ENCODE measurements around the gene COBLL1.

Gene COBLL1

DNA sequence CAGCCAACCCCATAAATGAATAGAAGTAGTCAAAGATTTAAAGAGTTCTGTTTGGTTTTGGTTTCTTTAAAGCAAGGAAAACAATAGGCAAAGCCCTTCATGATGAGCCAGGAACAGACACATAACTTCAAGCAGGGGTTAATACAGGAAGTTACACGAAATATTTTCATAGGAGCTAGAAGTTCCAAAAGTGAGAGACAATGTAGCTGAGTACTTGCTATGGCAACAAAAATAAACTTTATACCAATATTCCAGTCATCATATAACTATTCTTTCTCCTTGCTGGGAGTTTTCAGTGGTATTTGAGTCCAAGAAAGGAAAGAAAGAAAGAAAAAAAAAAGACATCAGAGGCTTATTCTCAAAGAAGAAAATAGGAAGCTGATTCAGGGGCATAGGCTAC is 56.2 kb downstream of the COBLL1 start:
- Histone ChIP-seq H3K4me2 (ENCODE audit: low read length) (no peak overlapping the region), H3K9me3 (ENCODE audit: low read length) (no peaks in the 10 kb centered on the region), H3K27ac (ENCODE audit: low read depth, low read length, poor library complexity, severe bottlenecking) (no peak overlapping the region), H3K79me2 (ENCODE audit: insufficient read depth, low read length) (no peaks in the 10 kb centered on the region), H3K27me3 (ENCODE audit: insufficient read depth, low read length) (no peaks in the 10 kb centered on the region), H3K9ac (ENCODE audit: low read length) (no peak overlapping the region), H3K9me2 (ENCODE audit: low read depth, low read length) (no peaks in the 10 kb centered on the region), H3F3A (ENCODE audit: insufficient read depth, low read length) (no peaks in the 10 kb centered on the region), H4K20me1 (ENCODE audit: insufficient read depth, low read length) (no peaks in the 10 kb centered on the region), H3K36me3 (ENCODE audit: insufficient read depth, low read length) (no peaks in the 10 kb centered on the region), H3K4me3 (ENCODE audit: low read depth, low read length, poor library complexity, severe bottlenecking) (no peak overlapping the region), H3K4me1 (ENCODE audit: insufficient read depth, low read length, severe bottlenecking) (no peaks in the 10 kb centered on the region), H2AFZ (ENCODE audit: low read length) (no peak overlapping the region)
- no peak for TF ChIP-seq EZH2 (IDR thresholded peaks at IDR 0.05; ENCODE audit: borderline replicate concordance, low read length)
- TF ChIP-seq CTCF (IDR thresholded peaks at IDR 0.05; ENCODE audit: low read length): no peak

DNA sequence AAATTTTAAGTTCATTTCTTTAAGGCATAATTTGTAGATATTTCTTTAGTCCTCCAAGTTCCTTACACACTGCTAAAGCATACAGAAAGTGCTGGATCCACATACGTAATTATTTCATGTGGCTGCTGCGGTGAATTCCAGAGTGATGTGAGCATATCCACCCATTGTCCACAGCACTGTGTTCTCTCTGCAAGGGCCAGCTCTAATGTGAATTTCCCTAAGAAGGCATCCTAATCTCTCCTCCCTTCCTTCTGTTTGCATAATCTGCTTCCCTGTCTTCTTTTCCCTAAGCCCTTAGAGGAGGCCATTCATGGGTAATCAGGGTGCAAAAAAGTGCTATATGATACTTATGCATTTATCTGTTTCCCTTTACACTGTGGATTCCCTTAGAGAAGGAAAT is 57.2 kb downstream of the COBLL1 start:
- Histone ChIP-seq H3K27ac (ENCODE audit: low read depth, low read length, poor library complexity, severe bottlenecking) (no peak overlapping the region), H3K4me2 (ENCODE audit: low read length) (no peak overlapping the region), H3K9me2 (ENCODE audit: low read depth, low read length) (no peaks in the 10 kb centered on the region), H3K9me3 (ENCODE audit: low read length) (no peaks in the 10 kb centered on the region), H3K27me3 (ENCODE audit: insufficient read depth, low read length) (no peaks in the 10 kb centered on the region), H3F3A (ENCODE audit: insufficient read depth, low read length) (no peaks in the 10 kb centered on the region), H3K79me2 (ENCODE audit: insufficient read depth, low read length) (no peaks in the 10 kb centered on the region), H3K4me3 (ENCODE audit: low read depth, low read length, poor library complexity, severe bottlenecking) (no peak overlapping the region), H3K9ac (ENCODE audit: low read length) (no peak overlapping the region), H2AFZ (ENCODE audit: low read length) (no peak overlapping the region), H3K36me3 (ENCODE audit: insufficient read depth, low read length) (no peaks in the 10 kb centered on the region), H3K4me1 (ENCODE audit: insufficient read depth, low read length, severe bottlenecking) (no peaks in the 10 kb centered on the region), H4K20me1 (ENCODE audit: insufficient read depth, low read length) (no peaks in the 10 kb centered on the region)
- no peak for TF ChIP-seq EZH2 (IDR thresholded peaks at IDR 0.05; ENCODE audit: borderline replicate concordance, low read length)
- TF ChIP-seq CTCF (IDR thresholded peaks at IDR 0.05; ENCODE audit: low read length): no peak

DNA sequence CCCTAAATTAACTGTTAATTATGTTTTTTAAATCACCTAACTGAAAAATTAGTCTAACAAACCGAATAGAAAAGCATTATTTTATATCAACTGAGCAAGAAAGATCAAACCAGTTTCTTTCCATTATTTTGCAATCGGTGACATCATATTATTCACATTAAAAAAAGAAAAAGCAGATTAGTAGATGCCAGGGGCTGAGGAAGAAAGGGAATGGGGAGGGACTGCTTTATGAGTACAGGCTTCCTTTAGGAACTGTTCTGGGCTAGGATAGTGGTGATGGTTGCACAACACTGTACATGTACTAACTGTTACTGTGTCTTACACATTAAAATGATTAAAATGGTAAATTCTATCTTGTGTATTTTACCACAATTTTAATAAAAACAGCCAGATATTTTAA is 59.3 kb downstream of the COBLL1 start:
- H3K9me3 ChIP-seq (ENCODE audit: low read length): no peaks in the 10 kb centered on the region
- no peak overlapping the region for H3K4me3 ChIP-seq (ENCODE audit: low read depth, low read length, poor library complexity, severe bottlenecking)
- no peak overlapping the region for H3K9ac ChIP-seq (ENCODE audit: low read length)
- H3K9me2 ChIP-seq (ENCODE audit: low read depth, low read length): no peaks in the 10 kb centered on the region
- no peaks in the 10 kb centered on the region for H3K79me2 ChIP-seq (ENCODE audit: insufficient read depth, low read length)
- no peaks in the 10 kb centered on the region for H4K20me1 ChIP-seq (ENCODE audit: insufficient read depth, low read length)
- H2AFZ ChIP-seq (ENCODE audit: low read length): no peak overlapping the region
- no peaks in the 10 kb centered on the region for H3K36me3 ChIP-seq (ENCODE audit: insufficient read depth, low read length)
- H3K27me3 ChIP-seq (ENCODE audit: insufficient read depth, low read length): no peaks in the 10 kb centered on the region
- no peaks in the 10 kb centered on the region for H3K4me1 ChIP-seq (ENCODE audit: insufficient read depth, low read length, severe bottlenecking)
- no peak overlapping the region for H3K4me2 ChIP-seq (ENCODE audit: low read length)
- TF ChIP-seq EZH2 (IDR thresholded peaks at IDR 0.05; ENCODE audit: borderline replicate concordance, low read length): no peak
- H3K27ac ChIP-seq (ENCODE audit: low read depth, low read length, poor library complexity, severe bottlenecking): no peak overlapping the region
- no peaks in the 10 kb centered on the region for H3F3A ChIP-seq (ENCODE audit: insufficient read depth, low read length)

GRCh38 chr2:164781394-164781793 is 60.2 kb downstream of the COBLL1 start:
- Histone ChIP-seq H3K36me3 (ENCODE audit: insufficient read depth, low read length) (no peaks in the 10 kb centered on the region), H3K4me2 (ENCODE audit: low read length) (no peak overlapping the region), H3K27ac (ENCODE audit: low read depth, low read length, poor library complexity, severe bottlenecking) (no peak overlapping the region), H3K9me3 (ENCODE audit: low read length) (no peaks in the 10 kb centered on the region), H3K9ac (ENCODE audit: low read length) (no peak overlapping the region), H3K27me3 (ENCODE audit: insufficient read depth, low read length) (no peaks in the 10 kb centered on the region), H3K4me3 (ENCODE audit: low read depth, low read length, poor library complexity, severe bottlenecking) (no peak overlapping the region), H4K20me1 (ENCODE audit: insufficient read depth, low read length) (no peaks in the 10 kb centered on the region), H3K4me1 (ENCODE audit: insufficient read depth, low read length, severe bottlenecking) (no peaks in the 10 kb centered on the region), H3K9me2 (ENCODE audit: low read depth, low read length) (no peaks in the 10 kb centered on the region), H2AFZ (ENCODE audit: low read length) (no peak overlapping the region), H3K79me2 (ENCODE audit: insufficient read depth, low read length) (no peaks in the 10 kb centered on the region), H3F3A (ENCODE audit: insufficient read depth, low read length) (no peaks in the 10 kb centered on the region)
- no peak for TF ChIP-seq EZH2 (IDR thresholded peaks at IDR 0.05; ENCODE audit: borderline replicate concordance, low read length)
- TF ChIP-seq CTCF (IDR thresholded peaks at IDR 0.05; ENCODE audit: low read length): no peak

All from OCI-LY1 (cell line).